Vagina (tissue), 2 donors: Measurements from ENCODE around the gene LRRC49. TPM values are rescaled to one million over a fixed set of nuclear protein-coding genes. Genes with fewer than 3 reads are reported as not detected.
"Not testable (repeated sequence)": the region's sequence is repeated elsewhere in the genome, so short reads cannot be mapped to it uniquely, and the experiment has no call there.

Experiments used
- DNase-seq, 2 donors: peaks; one replicate each; pipeline ENCODE4 v3.0.0-alpha.2; 2017; ENCODE audit errors: extremely low spot score in 2 of 2
- H3K27ac ChIP-seq: fragments of 200-600 bp; sonication (generic); one replicate; pipeline ENCODE4 v1.5.1; 2019
- H3K27me3 ChIP-seq: fragments of 200-600 bp; sonication (generic); one replicate; pipeline ENCODE4 v1.5.1; 2019
- H3K36me3 ChIP-seq, 2 donors: fragments of 200-600 bp; sonication (generic); one replicate each; pipeline ENCODE4 v1.5.1; 2017 to 2019
- H3K4me1 ChIP-seq: fragments of 200-600 bp; sonication (generic); one replicate; pipeline ENCODE4 v1.5.1; 2019
- H3K4me3 ChIP-seq, 2 donors: fragments of 200-600 bp; sonication (generic); 1 replicate in 1 of 2; 2 replicates in 1 of 2; pipeline ENCODE4 v1.5.1; 2016 to 2019
- H3K9me3 ChIP-seq: fragments of 200-600 bp; sonication (generic); one replicate; pipeline ENCODE4 v1.5.1; 2019
- CTCF ChIP-seq, 3 experiments: fragments of 450-650 bp in 2 of 3; fragments of 200-600 bp in 1 of 3; sonication (generic) in 1 of 3; IDR thresholded peaks; one replicate each; pipeline ENCODE4 v1.5.1; 2017 to 2019; ENCODE audit warnings: antibody characterized with exemption in 3 of 3, mild to moderate bottlenecking in 2 of 3, moderate library complexity in 2 of 3
- POLR2A ChIP-seq, 2 donors: fragments of 450-650 bp; IDR thresholded peaks; one replicate each; pipeline ENCODE4 v1.6.1; 2017; ENCODE audit warnings: antibody characterized with exemption in 2 of 2, mild to moderate bottlenecking in 2 of 2, moderate library complexity in 2 of 2
- POLR2AphosphoS5 ChIP-seq, 2 donors: sonication (generic); formaldehyde crosslinking; IDR thresholded peaks; one replicate each; pipeline ENCODE4 v1.9.0; 2017; ENCODE audit warnings: antibody characterized with exemption in 2 of 2, mild to moderate bottlenecking in 2 of 2, low read depth in 1 of 2; ENCODE audit not compliant: insufficient read depth in 1 of 2
- intact Hi-C: fragments of 100-400 bp; cut with DNase I; formaldehyde crosslinking; loops from one replicate; pipeline ENCODE4 v1.15.1; 2023
- total RNA-seq: library from RNA; depleted of rRNA; stranded (reverse); fragments of >200 nt; gene quantifications from one replicate; pipeline ENCODE4 v1.2.3, GENCODE V29; 2016

The LRRC49 gene
- total RNA-seq, 1 donor from 2014 or later: 8.8 TPM

DNA sequence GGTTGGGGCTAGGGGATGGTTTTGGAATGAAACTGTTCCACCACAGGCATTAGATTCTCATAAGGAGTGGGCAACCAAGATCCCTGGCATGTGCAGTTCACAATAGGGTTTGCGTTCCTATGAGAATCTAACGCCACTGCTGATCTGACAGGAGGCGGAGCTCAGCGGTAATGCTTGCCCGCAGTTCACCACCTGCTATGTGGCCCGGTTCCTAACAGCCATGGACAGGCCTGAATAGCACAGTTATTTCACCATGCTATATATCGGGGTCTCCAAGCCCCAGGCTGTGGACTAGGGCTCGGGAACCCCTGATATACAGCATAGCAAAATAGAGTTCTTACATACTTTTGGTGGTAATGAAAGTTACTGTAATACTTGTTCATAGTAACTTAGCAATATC lies 122.7 kb downstream of the LRRC49 start:
- peaks cover 0 to 3% of the 10 kb centered on the region in 2 donors for H3K36me3 ChIP-seq
- no peaks in the 10 kb centered on the region for H3K9me3 ChIP-seq
- H3K27ac ChIP-seq: no peak overlapping the region
- intact Hi-C loops: no loop called here
- no peaks in the 10 kb centered on the region for H3K27me3 ChIP-seq
- no peaks in the 10 kb centered on the region for H3K4me1 ChIP-seq
- H3K4me3 ChIP-seq: no peak overlapping the region
- no peak for DNase-seq
- TF ChIP-seq CTCF (IDR thresholded peaks at IDR 0.05) (no peak), POLR2AphosphoS5 (IDR thresholded peaks at IDR 0.05; ENCODE audit: insufficient read depth in 1 of 2, low read depth in 1 of 2) (no peak), POLR2A (IDR thresholded peaks at IDR 0.05) (no peak)

GRCh38 chr15:71031232-71031631 lies 138.6 kb downstream of the LRRC49 start:
- H3K27ac ChIP-seq, DNase-seq, H3K27me3 ChIP-seq, H3K4me3 ChIP-seq, H3K9me3 ChIP-seq, intact Hi-C loops, H3K4me1 ChIP-seq, H3K36me3 ChIP-seq: not testable (repeated sequence)

- H3K4me1 ChIP-seq, H3K27ac ChIP-seq, H3K4me3 ChIP-seq, H3K9me3 ChIP-seq, intact Hi-C loops, H3K27me3 ChIP-seq, H3K36me3 ChIP-seq, DNase-seq: not testable (repeated sequence)
These were observed 142.9 kb downstream of the LRRC49 start for GRCh38 chr15:71035478-71035877.

- intact Hi-C loops: no loop called here
- Histone ChIP-seq H3K4me1 (no peaks in the 10 kb centered on the region), H3K36me3 (peaks cover 0 to 5% of the 10 kb centered on the region in 2 donors), H3K27ac (no peak overlapping the region), H3K27me3 (no peaks in the 10 kb centered on the region), H3K4me3 (no peak overlapping the region), H3K9me3 (no peaks in the 10 kb centered on the region)
- no peak for DNase-seq
- TF ChIP-seq POLR2AphosphoS5 (IDR thresholded peaks at IDR 0.05; ENCODE audit: insufficient read depth in 1 of 2, low read depth in 1 of 2): no peak
- no peak for TF ChIP-seq CTCF (IDR thresholded peaks at IDR 0.05)
- TF ChIP-seq POLR2A (IDR thresholded peaks at IDR 0.05): no peak
These were observed 149.8 kb downstream of the LRRC49 start for GRCh38 chr15:71042356-71042922.

DNA sequence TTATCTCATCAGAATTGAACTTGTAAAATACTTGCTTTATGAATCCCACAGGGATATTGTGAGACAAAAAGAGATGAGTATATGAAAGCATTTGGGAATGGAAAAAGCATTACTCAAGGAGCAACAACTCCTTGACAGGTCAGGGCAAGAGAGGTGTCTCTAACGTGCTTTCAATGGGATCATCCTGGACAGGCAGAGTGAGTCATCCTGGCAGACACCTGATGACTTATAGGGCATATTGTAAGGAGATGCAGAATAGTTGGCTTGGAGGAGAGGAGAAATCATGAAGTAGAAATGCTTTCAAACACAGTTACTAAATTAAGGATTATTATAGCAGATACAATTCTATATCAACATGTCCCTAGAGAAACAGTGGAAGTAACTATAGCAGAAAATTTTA lies 150.7 kb downstream of the LRRC49 start:
- Histone ChIP-seq H3K4me1 (no peaks in the 10 kb centered on the region), H3K27me3 (no peaks in the 10 kb centered on the region), H3K9me3 (no peaks in the 10 kb centered on the region), H3K4me3 (no peak overlapping the region), H3K36me3 (no peaks in the 10 kb centered on the region), H3K27ac (no peak overlapping the region)
- TF ChIP-seq POLR2AphosphoS5 (IDR thresholded peaks at IDR 0.05; ENCODE audit: insufficient read depth in 1 of 2, low read depth in 1 of 2): peak in 1 of 2 donors; percentile 71
- TF ChIP-seq CTCF (IDR thresholded peaks at IDR 0.05): no peak
- no peak for TF ChIP-seq POLR2A (IDR thresholded peaks at IDR 0.05)
- DNase-seq: no peak
- intact Hi-C loops: no loop called here

- Histone ChIP-seq H3K4me3 (no peak overlapping the region), H3K9me3 (no peaks in the 10 kb centered on the region), H3K4me1 (no peaks in the 10 kb centered on the region), H3K27me3 (no peaks in the 10 kb centered on the region), H3K27ac (no peak overlapping the region), H3K36me3 (no peaks in the 10 kb centered on the region)
- no peak for TF ChIP-seq POLR2A (IDR thresholded peaks at IDR 0.05)
- no peak for TF ChIP-seq CTCF (IDR thresholded peaks at IDR 0.05)
- TF ChIP-seq POLR2AphosphoS5 (IDR thresholded peaks at IDR 0.05; ENCODE audit: insufficient read depth in 1 of 2, low read depth in 1 of 2): no peak
- intact Hi-C loops: no loop called here
- DNase-seq: no peak
These were observed 151.4 kb downstream of the LRRC49 start for GRCh38 chr15:71044006-71044405.

GRCh38 chr15:71046146-71046545 lies 153.5 kb downstream of the LRRC49 start:
- intact Hi-C loops, H3K36me3 ChIP-seq, DNase-seq, H3K9me3 ChIP-seq, H3K27ac ChIP-seq, H3K4me3 ChIP-seq, H3K27me3 ChIP-seq, H3K4me1 ChIP-seq: not testable (repeated sequence)
